Nephron progenitor cell (in vitro differentiated cells): ENCODE measurements around the gene YES1.

Source experiments
- DNase-seq: peaks from one replicate; pipeline ENCODE4 v3.0.0; 2021
- H3K27ac Mint-ChIP-seq: 2 replicates; pipeline ENCODE4 v1.8.0; 2021; ENCODE audit warnings: mild to moderate bottlenecking, moderate library complexity, mixed read lengths
- H3K27me3 Mint-ChIP-seq: 2 replicates; pipeline ENCODE4 v1.8.0; 2021; ENCODE audit warnings: mild to moderate bottlenecking, low read depth, mixed read lengths; ENCODE audit not compliant: poor library complexity
- H3K36me3 Mint-ChIP-seq: 2 replicates; pipeline ENCODE4 v1.8.0; 2021; ENCODE audit warnings: low read depth, mixed read lengths
- H3K4me1 Mint-ChIP-seq: 2 replicates; pipeline ENCODE4 v1.8.0; 2021; ENCODE audit warnings: mixed read lengths
- H3K4me3 Mint-ChIP-seq: 2 replicates; pipeline ENCODE4 v1.8.0; 2021; ENCODE audit warnings: mild to moderate bottlenecking, moderate library complexity, mixed read lengths
- H3K9me3 Mint-ChIP-seq: 2 replicates; pipeline ENCODE4 v1.8.0; 2021; ENCODE audit warnings: mild to moderate bottlenecking, moderate library complexity, mixed read lengths
- TF ChIP-seq, protein P1 (sequence below): fragments of 200-600 bp; sonication (generic); IDR thresholded peaks from 2 replicates; pipeline ENCODE4 v1.5.0; 2021; ENCODE audit warnings: antibody characterized with exemption

Gene YES1

DNA sequence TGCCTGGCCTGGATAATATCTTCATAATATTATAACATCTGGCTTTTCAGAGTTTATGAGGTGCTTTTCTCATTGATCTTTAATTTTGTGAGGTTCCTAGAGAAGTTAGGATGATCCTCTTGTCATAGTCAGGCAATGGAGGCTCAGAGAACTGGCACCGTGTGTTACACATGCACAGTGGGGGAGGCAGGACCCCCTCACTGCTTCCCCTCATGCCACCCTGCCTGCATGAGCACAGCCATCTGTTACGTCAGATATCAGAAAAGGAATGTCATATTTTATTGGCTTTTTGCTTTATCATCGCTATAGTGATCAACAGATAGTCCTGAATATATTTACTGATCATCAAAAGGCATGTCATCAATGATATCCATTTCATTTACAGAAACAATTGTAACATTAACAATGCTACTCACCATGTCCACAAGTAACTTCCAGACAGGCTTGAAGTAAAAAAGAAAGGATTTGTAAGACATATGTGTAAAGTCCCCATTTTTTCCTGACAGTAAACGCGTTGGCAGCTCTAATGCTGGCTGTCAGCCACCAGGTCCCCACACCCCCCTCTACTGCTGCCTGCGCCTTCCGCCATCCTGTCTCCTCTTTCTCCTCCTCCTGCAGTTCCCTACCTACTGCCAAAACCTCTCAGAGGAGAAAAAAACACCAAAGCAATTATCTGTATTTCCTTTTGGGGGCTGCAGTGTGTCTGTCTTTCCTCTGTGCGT lies 118.4 kb downstream of the YES1 start:
- H3K36me3 Mint-ChIP-seq: peaks cover 64% of the 10 kb centered on the region
- peaks cover 5% of the 10 kb centered on the region for H3K4me1 Mint-ChIP-seq
- H3K4me3 Mint-ChIP-seq: no peak overlapping the region
- DNase-seq: no peak
- no peaks in the 10 kb centered on the region for H3K9me3 Mint-ChIP-seq
- TF ChIP-seq, protein P1, sequence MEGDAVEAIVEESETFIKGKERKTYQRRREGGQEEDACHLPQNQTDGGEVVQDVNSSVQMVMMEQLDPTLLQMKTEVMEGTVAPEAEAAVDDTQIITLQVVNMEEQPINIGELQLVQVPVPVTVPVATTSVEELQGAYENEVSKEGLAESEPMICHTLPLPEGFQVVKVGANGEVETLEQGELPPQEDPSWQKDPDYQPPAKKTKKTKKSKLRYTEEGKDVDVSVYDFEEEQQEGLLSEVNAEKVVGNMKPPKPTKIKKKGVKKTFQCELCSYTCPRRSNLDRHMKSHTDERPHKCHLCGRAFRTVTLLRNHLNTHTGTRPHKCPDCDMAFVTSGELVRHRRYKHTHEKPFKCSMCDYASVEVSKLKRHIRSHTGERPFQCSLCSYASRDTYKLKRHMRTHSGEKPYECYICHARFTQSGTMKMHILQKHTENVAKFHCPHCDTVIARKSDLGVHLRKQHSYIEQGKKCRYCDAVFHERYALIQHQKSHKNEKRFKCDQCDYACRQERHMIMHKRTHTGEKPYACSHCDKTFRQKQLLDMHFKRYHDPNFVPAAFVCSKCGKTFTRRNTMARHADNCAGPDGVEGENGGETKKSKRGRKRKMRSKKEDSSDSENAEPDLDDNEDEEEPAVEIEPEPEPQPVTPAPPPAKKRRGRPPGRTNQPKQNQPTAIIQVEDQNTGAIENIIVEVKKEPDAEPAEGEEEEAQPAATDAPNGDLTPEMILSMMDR: no peak
- H3K27ac Mint-ChIP-seq: peak overlapping the region; percentile 51
- H3K27me3 Mint-ChIP-seq: no peaks in the 10 kb centered on the region

DNA sequence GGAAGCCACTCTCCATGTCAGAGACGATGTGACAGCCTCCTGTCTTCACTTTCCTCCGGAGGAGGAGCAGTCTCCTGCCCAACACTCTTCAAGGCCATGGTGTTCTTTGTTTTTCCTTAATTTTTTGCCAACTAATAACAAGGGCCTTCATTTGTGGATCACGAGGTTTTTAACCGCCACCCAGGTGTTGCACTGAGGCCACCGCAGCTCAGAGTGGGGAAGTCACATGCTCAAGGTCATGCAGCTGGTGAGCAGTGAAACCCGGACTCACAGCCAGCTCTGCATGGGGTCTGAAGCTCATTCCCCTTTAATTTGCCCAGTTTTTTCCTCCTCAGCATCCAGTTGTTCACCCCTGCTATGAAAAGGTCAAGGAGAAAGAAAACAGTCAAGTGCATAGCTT lies 119.2 kb downstream of the YES1 start:
- peaks cover 60% of the 10 kb centered on the region for H3K36me3 Mint-ChIP-seq
- H3K4me3 Mint-ChIP-seq: no peak overlapping the region
- DNase-seq: no peak
- H3K27me3 Mint-ChIP-seq: no peaks in the 10 kb centered on the region
- H3K27ac Mint-ChIP-seq: peak overlapping the region; percentile 81
- H3K9me3 Mint-ChIP-seq: no peaks in the 10 kb centered on the region
- H3K4me1 Mint-ChIP-seq: peaks cover 2% of the 10 kb centered on the region
- TF ChIP-seq, protein P1: no peak

DNA sequence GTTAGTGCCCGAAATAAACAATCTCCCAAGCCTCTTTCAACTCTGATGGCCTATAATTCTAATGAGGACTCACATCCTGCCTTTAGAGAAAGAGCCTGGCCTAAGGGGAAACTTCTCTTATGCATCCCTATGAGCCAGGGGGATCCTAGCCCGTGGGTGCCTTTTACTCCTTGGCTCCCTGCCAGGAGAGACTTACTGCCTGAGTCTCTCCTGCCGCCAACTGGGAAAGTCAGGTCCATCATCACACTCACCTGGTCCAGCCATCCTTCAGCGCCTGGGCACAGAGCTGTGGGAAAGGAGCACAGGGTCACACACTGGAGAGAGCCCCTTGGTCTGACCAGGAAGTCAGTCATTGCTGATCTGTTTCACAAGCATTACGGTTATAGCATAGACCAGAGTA lies 123.7 kb downstream of the YES1 start:
- H3K27ac Mint-ChIP-seq: peak overlapping the region; percentile 71
- H3K36me3 Mint-ChIP-seq: peaks cover 50% of the 10 kb centered on the region
- H3K4me1 Mint-ChIP-seq: peaks cover 18% of the 10 kb centered on the region
- H3K9me3 Mint-ChIP-seq: no peaks in the 10 kb centered on the region
- H3K27me3 Mint-ChIP-seq: peaks cover 2% of the 10 kb centered on the region
- TF ChIP-seq, protein P1: no peak
- DNase-seq: no peak
- no peak overlapping the region for H3K4me3 Mint-ChIP-seq

DNA sequence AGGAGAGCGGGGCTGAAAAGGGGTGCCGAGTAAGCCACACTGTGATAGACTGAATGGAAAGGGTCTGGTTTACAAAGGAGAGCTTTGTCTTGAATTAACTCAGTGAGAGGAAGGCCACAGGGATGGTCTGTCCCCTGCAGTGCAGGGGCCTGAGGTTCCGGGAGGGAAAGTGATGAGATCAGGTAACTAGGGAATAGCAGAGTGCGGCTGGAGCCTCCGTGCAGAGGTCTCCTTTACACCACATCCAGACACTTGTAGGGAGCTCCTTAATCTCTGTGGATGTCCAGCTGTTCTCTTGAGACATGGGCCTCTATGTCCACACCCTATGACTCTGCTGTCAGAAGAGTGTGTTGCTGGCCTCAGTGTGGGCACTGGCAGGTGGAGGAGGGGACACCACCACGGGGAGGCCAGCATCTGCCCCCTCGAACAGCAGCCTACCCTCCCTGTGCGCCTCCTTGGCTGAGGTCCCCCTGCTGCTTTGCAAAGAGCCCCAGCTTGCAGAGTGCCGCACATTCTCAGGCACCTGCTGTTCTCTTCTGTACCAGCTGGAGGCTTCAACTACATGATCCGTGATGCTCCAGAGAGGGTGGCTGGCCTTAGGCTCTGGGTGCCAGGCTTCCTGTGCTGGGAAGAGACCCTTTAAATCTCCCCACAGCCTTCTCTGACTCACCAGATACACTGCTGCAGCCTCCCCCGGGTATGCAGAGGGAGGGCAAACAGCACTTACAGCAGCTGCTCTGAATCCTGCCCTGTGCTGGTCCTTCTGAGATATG lies 125.5 kb downstream of the YES1 start:
- H3K4me3 Mint-ChIP-seq: no peak overlapping the region
- H3K9me3 Mint-ChIP-seq: no peaks in the 10 kb centered on the region
- peak overlapping the region; percentile 48 for H3K27ac Mint-ChIP-seq
- TF ChIP-seq, protein P1: no peak
- peaks cover 48% of the 10 kb centered on the region for H3K36me3 Mint-ChIP-seq
- no peak for DNase-seq
- peaks cover 2% of the 10 kb centered on the region for H3K27me3 Mint-ChIP-seq
- H3K4me1 Mint-ChIP-seq: peaks cover 18% of the 10 kb centered on the region

DNA sequence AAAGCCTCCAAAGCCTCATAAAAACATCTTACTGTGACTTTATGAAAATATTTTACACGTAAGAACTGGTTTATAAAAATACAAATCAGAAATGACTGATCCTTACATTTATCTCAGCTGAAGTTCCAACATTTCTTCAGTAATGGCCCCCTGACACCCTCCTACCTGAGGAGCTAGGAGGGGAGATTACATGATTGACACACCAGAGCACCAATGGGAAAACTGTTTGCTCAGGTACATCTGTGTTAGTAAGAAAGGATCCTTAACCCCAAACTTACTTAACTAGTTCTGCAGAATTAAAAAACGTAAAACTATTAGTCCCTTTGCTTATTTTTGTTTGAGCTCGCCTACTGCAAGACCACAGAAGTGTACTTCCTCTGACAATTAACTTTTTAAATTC lies 126.6 kb downstream of the YES1 start:
- no peak for DNase-seq
- Mint-ChIP-seq H3K9me3 (no peaks in the 10 kb centered on the region), H3K4me1 (peaks cover 18% of the 10 kb centered on the region), H3K4me3 (no peak overlapping the region), H3K36me3 (peaks cover 46% of the 10 kb centered on the region), H3K27me3 (peaks cover 2% of the 10 kb centered on the region), H3K27ac (no peak overlapping the region)
- TF ChIP-seq, protein P1: no peak
